H1 (cell line): ENCODE data around the gene PCGF3. TPM values are rescaled to one million over a fixed set of nuclear protein-coding genes. Genes with fewer than 3 reads are reported as not detected.

Experiments
- CTCF ChIA-PET: fragments of 300-600 bp; sonication (Branson Sonifier 250); formaldehyde crosslinking; loops from one replicate; lab custom pipeline; 2021; ENCODE audit not compliant: partially characterized antibody; lab: Charles Lee
- POLR2A ChIA-PET: fragments of 300-600 bp; sonication (Branson Sonifier 250); formaldehyde crosslinking; loops from one replicate; lab custom pipeline; 2021; ENCODE audit warnings: inconsistent platforms; ENCODE audit not compliant: partially characterized antibody; lab: Charles Lee
- DNase-seq, 2 experiments: peaks; one replicate each; pipeline versions ENCODE4 v3.0.0 to v3.0.0-alpha.2; 2010 to 2022; ENCODE audit warnings: low spot score in 2 of 2, low read depth in 1 of 2, mixed read lengths in 1 of 2
- FAIRE-seq: peaks from 2 replicates; lab custom pipeline; 2011; peaks lifted over from hg19 to GRCh38; lab: Jason Lieb, UNC
- H2AFZ ChIP-seq: 2 replicates; pipeline ENCODE4 v1.8.1; 2012; ENCODE audit warnings: low read length, inconsistent platforms
- H2AK5ac ChIP-seq: 2 replicates; pipeline ENCODE4 v1.6.1; 2013; ENCODE audit warnings: low read depth, low read length
- H2BK120ac ChIP-seq: replicated peaks from 2 replicates; pipeline ENCODE3; 2013; ENCODE audit warnings: low read depth, low read length, inconsistent platforms
- H2BK12ac ChIP-seq: 2 replicates; pipeline ENCODE4 v1.6.1; 2013; ENCODE audit warnings: low read depth, low read length
- H2BK15ac ChIP-seq: 2 replicates; pipeline ENCODE4 v1.6.1; 2013; ENCODE audit warnings: low read length
- H2BK20ac ChIP-seq: 2 replicates; pipeline ENCODE4 v1.6.1; 2013; ENCODE audit warnings: low read length
- H2BK5ac ChIP-seq: 2 replicates; pipeline ENCODE4 v1.6.1; 2013; ENCODE audit warnings: low read depth, low read length
- H3K14ac ChIP-seq: 2 replicates; pipeline ENCODE4 v1.6.1; 2013; ENCODE audit warnings: inconsistent platforms; ENCODE audit not compliant: insufficient read length
- H3K18ac ChIP-seq: 2 replicates; pipeline ENCODE4 v1.6.1; 2013; ENCODE audit warnings: low read length; ENCODE audit errors: extremely low read depth
- H3K23ac ChIP-seq: 2 replicates; pipeline ENCODE4 v1.6.1; 2013; ENCODE audit warnings: inconsistent platforms; ENCODE audit not compliant: insufficient read length
- H3K23me2 ChIP-seq: 2 replicates; pipeline ENCODE4 v1.6.1; 2013; ENCODE audit warnings: low read depth, low read length
- H3K27ac ChIP-seq: 2 replicates; pipeline ENCODE4 v1.6.1; 2011; ENCODE audit warnings: low read depth, low read length, inconsistent platforms
- H3K27me3 ChIP-seq, 4 experiments: replicated peaks in 1 of 4; 1 replicate in 1 of 4; 2 replicates in 3 of 4; pipeline versions ENCODE4 v1.6.1 to v1.8.1; 2011 to 2013; ENCODE audit warnings: low read length in 3 of 4, mild to moderate bottlenecking in 3 of 4, inconsistent platforms in 2 of 4, mixed read lengths in 2 of 4, moderate library complexity in 1 of 4; ENCODE audit not compliant: control insufficient read depth in 3 of 4, insufficient read depth in 3 of 4; ENCODE audit errors: extremely low read depth in 1 of 4
- H3K36me3 ChIP-seq, 4 experiments: 2 replicates each; pipeline versions ENCODE4 v1.6.1 to v1.8.1; 2011 to 2013; ENCODE audit warnings: mild to moderate bottlenecking in 4 of 4, low read length in 3 of 4, moderate library complexity in 2 of 4, control low read depth in 1 of 4, inconsistent platforms in 1 of 4; ENCODE audit not compliant: insufficient read depth in 4 of 4, control insufficient read depth in 2 of 4
- H3K4ac ChIP-seq: replicated peaks from 2 replicates; pipeline ENCODE3; 2013; ENCODE audit warnings: low read length, low read depth, mixed read lengths, inconsistent platforms; ENCODE audit not compliant: insufficient read length
- H3K4me1 ChIP-seq, 4 experiments: replicated peaks in 1 of 4; 1 replicate in 1 of 4; 2 replicates in 3 of 4; pipeline versions ENCODE4 v1.6.1 to v1.8.1; 2011 to 2013; ENCODE audit warnings: low read length in 3 of 4, inconsistent platforms in 2 of 4, mixed read lengths in 1 of 4; ENCODE audit not compliant: insufficient read depth in 4 of 4, control insufficient read depth in 3 of 4
- H3K4me2 ChIP-seq, 2 experiments: 2 replicates each; pipeline versions ENCODE4 v1.6.1 to v1.8.1; 2011 to 2013; ENCODE audit warnings: low read depth in 2 of 2, low read length in 2 of 2, control low read depth in 1 of 2, inconsistent platforms in 1 of 2, mild to moderate bottlenecking in 1 of 2; ENCODE audit not compliant: insufficient read depth in 1 of 2
- H3K4me3 ChIP-seq, 4 experiments: fragments of 200-600, 300-600 bp in 1 of 4; sonication (generic), shearing (Covaris generic), sonication (Bioruptor Twin) in 1 of 4; 2 replicates each; pipeline versions ENCODE4 v1.5.1 to v1.8.1; 2011 to 2016; ENCODE audit warnings: low read length in 4 of 4, low read depth in 3 of 4, control low read depth in 2 of 4, inconsistent platforms in 2 of 4, mild to moderate bottlenecking in 2 of 4, mixed read lengths in 1 of 4, moderate library complexity in 1 of 4; ENCODE audit not compliant: insufficient read depth in 2 of 4; ENCODE audit errors: extremely low read depth in 1 of 4
- H3K56ac ChIP-seq: replicated peaks from 2 replicates; pipeline ENCODE3; 2013; ENCODE audit warnings: low read depth, mild to moderate bottlenecking, mixed read lengths, low read length, inconsistent platforms; ENCODE audit not compliant: insufficient read length
- H3K79me1 ChIP-seq: 2 replicates; pipeline ENCODE4 v1.6.1; 2013; ENCODE audit warnings: low read depth, low read length, control low read depth
- H3K79me2 ChIP-seq, 2 experiments: 2 replicates each; pipeline versions ENCODE4 v1.6.1 to v1.8.1; 2012 to 2013; ENCODE audit warnings: low read length in 2 of 2, mild to moderate bottlenecking in 2 of 2, inconsistent platforms in 1 of 2; ENCODE audit not compliant: insufficient read depth in 2 of 2, control insufficient read depth in 1 of 2
- H3K9ac ChIP-seq, 4 experiments: replicated peaks in 1 of 4; 1 replicate in 1 of 4; 2 replicates in 3 of 4; pipeline versions ENCODE4 v1.6.1 to v1.8.1; 2011 to 2013; ENCODE audit warnings: low read depth in 3 of 4, low read length in 3 of 4, control low read depth in 2 of 4, mild to moderate bottlenecking in 2 of 4, moderate library complexity in 2 of 4, inconsistent platforms in 1 of 4; ENCODE audit errors: extremely low read depth in 1 of 4
- H3K9me3 ChIP-seq, 2 experiments: 2 replicates each; pipeline versions ENCODE4 v1.6.1 to v1.8.1; 2012 to 2013; ENCODE audit warnings: mild to moderate bottlenecking in 2 of 2, moderate library complexity in 2 of 2, control low read depth in 1 of 2, inconsistent platforms in 1 of 2, low read depth in 1 of 2, low read length in 1 of 2, mixed read lengths in 1 of 2; ENCODE audit not compliant: insufficient read depth in 2 of 2
- H4K20me1 ChIP-seq, 2 experiments: replicated peaks in 1 of 2; 2 replicates each; pipeline versions ENCODE3 to v1.8.1; 2011 to 2013; ENCODE audit warnings: inconsistent platforms in 2 of 2, low read length in 2 of 2, mild to moderate bottlenecking in 1 of 2; ENCODE audit not compliant: insufficient read depth in 2 of 2, control insufficient read depth in 1 of 2
- H4K5ac ChIP-seq: 2 replicates; pipeline ENCODE4 v1.6.1; 2013; ENCODE audit warnings: low read length, low read depth, mixed read lengths, inconsistent platforms; ENCODE audit not compliant: insufficient read length
- H4K8ac ChIP-seq: 2 replicates; pipeline ENCODE4 v1.8.0; 2013; ENCODE audit warnings: mild to moderate bottlenecking, moderate library complexity, low read length, inconsistent platforms; ENCODE audit not compliant: insufficient read depth; ENCODE audit errors: extremely low read depth
- H4K91ac ChIP-seq: replicated peaks from 2 replicates; pipeline ENCODE3; 2013; ENCODE audit warnings: low read length, mixed read lengths, inconsistent platforms; ENCODE audit not compliant: insufficient read length
- CEBPB ChIP-seq: IDR thresholded peaks from 2 replicates; pipeline ENCODE4 v1.6.1; 2012; ENCODE audit warnings: low read depth, low read length
- CTBP2 ChIP-seq: IDR thresholded peaks from 2 replicates; pipeline ENCODE4 v1.7.0; 2011; ENCODE audit warnings: borderline replicate concordance, mild to moderate bottlenecking, moderate library complexity, mixed read lengths, low read length; ENCODE audit not compliant: insufficient read depth, insufficient read length
- EGR1 ChIP-seq: IDR thresholded peaks from 2 replicates; pipeline ENCODE4 v1.6.1; 2011; ENCODE audit warnings: low read depth, low read length, borderline replicate concordance
- JUN ChIP-seq: IDR thresholded peaks from 2 replicates; pipeline ENCODE4 v1.6.1; 2011; ENCODE audit warnings: low read depth, mild to moderate bottlenecking, improper control_type of control experiment, low read length
- KDM5A ChIP-seq: fragments of 200-600 bp; IDR thresholded peaks from 2 replicates; pipeline ENCODE4 v1.7.1; 2012; ENCODE audit warnings: mild to moderate bottlenecking, low read length, inconsistent platforms, mixed read lengths
- POU5F1 ChIP-seq: IDR thresholded peaks from 2 replicates; pipeline ENCODE4 v1.6.1; 2011; ENCODE audit warnings: low read depth, mild to moderate bottlenecking, low read length, moderate library complexity
- RAD21 ChIP-seq, 2 experiments: IDR thresholded peaks in 1 of 2; conservative IDR thresholded peaks in 1 of 2; 2 replicates each; pipeline ENCODE4 v1.6.1; 2011; ENCODE audit warnings: low read depth in 2 of 2, low read length in 2 of 2, improper control_type of control experiment in 1 of 2, inconsistent platforms in 1 of 2, mild to moderate bottlenecking in 1 of 2, moderate library complexity in 1 of 2
- SIX5 ChIP-seq: IDR thresholded peaks from 2 replicates; pipeline ENCODE4 v1.6.1; 2011; ENCODE audit warnings: mild to moderate bottlenecking, low read depth, low read length
- SRF ChIP-seq: IDR thresholded peaks from 2 replicates; pipeline ENCODE4 v1.6.1; 2011; ENCODE audit warnings: mild to moderate bottlenecking, low read depth, low read length, moderate library complexity
- TAF7 ChIP-seq: optimal IDR thresholded peaks from 2 replicates; pipeline ENCODE3; 2011; ENCODE audit warnings: low read depth, mild to moderate bottlenecking, inconsistent platforms, low read length, moderate library complexity, borderline replicate concordance
- WGBS, 2 experiments: shearing (Covaris generic) in 1 of 2; methylation state at CpG; one replicate each; pipeline versions ENCODE4 v1.1.6 to v1.1.7; 2013 to 2015; ENCODE audit warnings: low lambda C conversion rate in 2 of 2, mixed read lengths in 2 of 2, inconsistent platforms in 1 of 2, low coverage in 1 of 2, missing lambda C conversion rate in 1 of 2; ENCODE audit not compliant: insufficient replicate concordance in 2 of 2, insufficient coverage in 1 of 2, insufficient read length in 1 of 2; ENCODE audit errors: extremely low coverage in 1 of 2, missing lambda C conversion rate in 1 of 2; 5-methylcytosine and 5-hydroxymethylcytosine counted together
- polyA plus RNA-seq, 7 experiments: library from polyadenylated mRNA; depleted of rRNA in 3 of 7; stranded (reverse) in 5 of 7; unstranded in 2 of 7; fragments of >200 nt in 5 of 7; fragments of 200-250 nt in 2 of 7; gene quantifications; 1 replicate in 5 of 7; 2 replicates in 1 of 7; 4 replicates in 1 of 7; pipeline versions ENCODE4 v1.2.1 to v1.2.3, GENCODE V29; 2011 to 2013; ENCODE audit warnings: missing spikeins in 2 of 7, mixed read lengths in 2 of 7
- total RNA-seq: library from RNA; stranded (reverse); fragmentation: NEBNext Ultra II Directional; extraction: Animal tissue kit (Norgen Biotek cat#: 25700); gene quantifications from 2 replicates; pipeline ENCODE4 v1.2.1, GENCODE V29; 2021

Gene PCGF3
- total and polyA plus RNA-seq, 2 of the 8 experiments (the other 6 are each of a cell fraction or from before 2014, with no cell fraction given) = 52.7 to 52.9 TPM

GRCh38 chr4:732911-733630 is 27.4 kb downstream of the PCGF3 start:
- no peak overlapping the region for H4K91ac ChIP-seq
- no peak overlapping the region for H2BK20ac ChIP-seq
- peaks cover 23 to 54% (median 36%) of the 10 kb centered on the region in 4 experiments for H3K36me3 ChIP-seq

More at GRCh38 chr4:732911-733630, 27.4 kb downstream of the PCGF3 start:
- H3K79me1 ChIP-seq = peaks cover 5% of the 10 kb centered on the region
- H3K9ac ChIP-seq = no peak overlapping the region
- peaks cover 0 to 5% of the 10 kb centered on the region in 2 experiments; a peak in 1 of 4 replicates for H3K79me2 ChIP-seq
- H3K14ac ChIP-seq = no peak overlapping the region
- H3K27ac ChIP-seq = no peak overlapping the region
- H3K18ac ChIP-seq = no peak overlapping the region
- no peak overlapping the region for H2BK12ac ChIP-seq
- no peak overlapping the region for H3K23ac ChIP-seq
- H2BK120ac ChIP-seq = no peak overlapping the region
- H3K4ac ChIP-seq = no peak overlapping the region
- no peak overlapping the region for H2BK15ac ChIP-seq
- 95% methylated on average over 27 of the region's 32 CpGs; no CpG with 5 or more reads in 1 of the 2 experiments for WGBS, 2 experiments
- no peaks in the 10 kb centered on the region for H3K23me2 ChIP-seq
- H3K56ac ChIP-seq = no peak overlapping the region
- no peak overlapping the region for H2AFZ ChIP-seq
- no peaks in the 10 kb centered on the region for H3K4me1 ChIP-seq
- CTCF ChIA-PET = interaction anchor here (0.9 to 2.5 kb wide), 2 partner anchors 9 to 58 kb away, joined by 3 to 13 read pairs; partner anchors contain the start of gene MYL5
- POLR2A ChIA-PET = no interaction called here
- peaks cover 9 to 19% of the 10 kb centered on the region in 2 experiments for H4K20me1 ChIP-seq
- H2AK5ac ChIP-seq = no peak overlapping the region
- DNase-seq = no peak
- peaks cover 0 to 5% of the 10 kb centered on the region in 2 experiments; a peak in 1 of 4 replicates for H3K9me3 ChIP-seq
- FAIRE-seq = no peak
- no peak overlapping the region for H4K5ac ChIP-seq
- TF ChIP-seq POU5F1 (no peak), CEBPB (no peak), JUN (no peak), EGR1 (no peak), SIX5 (no peak), RAD21 (IDR thresholded peaks at IDR 0.05 in 1 of 2, conservative IDR thresholded peaks at IDR 0.05 in 1 of 2; ENCODE audit: low read depth in 2 of 2, low read length in 2 of 2) (no peak), SRF (no peak), CTBP2 (no peak), TAF7 (no peak), KDM5A (no peak)
- H4K8ac ChIP-seq = no peak overlapping the region; the same call in 1 of the 2 replicates
- H3K4me2 ChIP-seq = no peak overlapping the region
- H2BK5ac ChIP-seq = no peak overlapping the region
- no peak overlapping the region for H3K4me3 ChIP-seq
- H3K27me3 ChIP-seq = no peaks in the 10 kb centered on the region
